Skin epidermis (tissue), 12 donors: ENCODE results near the gene C22orf31.
"Not testable (repeated sequence)": the region's sequence is repeated elsewhere in the genome, so short reads cannot be mapped to it uniquely, and the experiment has no call there.

Experiments
- H3K27ac ChIP-seq, 21 experiments: fragments of 200-600 bp; sonication (generic) in 11 of 21; one replicate each; pipeline ENCODE4 v1.5.0; 2020; ENCODE audit warnings: mild to moderate bottlenecking in 3 of 21, inconsistent platforms in 2 of 21, moderate library complexity in 2 of 21
- H3K4me3 ChIP-seq, 7 experiments: fragments of 200-600 bp; sonication (generic) in 2 of 7; one replicate each; pipeline ENCODE4 v1.5.0; 2020; ENCODE audit warnings: inconsistent platforms in 2 of 7, mild to moderate bottlenecking in 2 of 7, moderate library complexity in 1 of 7

Gene C22orf31

DNA sequence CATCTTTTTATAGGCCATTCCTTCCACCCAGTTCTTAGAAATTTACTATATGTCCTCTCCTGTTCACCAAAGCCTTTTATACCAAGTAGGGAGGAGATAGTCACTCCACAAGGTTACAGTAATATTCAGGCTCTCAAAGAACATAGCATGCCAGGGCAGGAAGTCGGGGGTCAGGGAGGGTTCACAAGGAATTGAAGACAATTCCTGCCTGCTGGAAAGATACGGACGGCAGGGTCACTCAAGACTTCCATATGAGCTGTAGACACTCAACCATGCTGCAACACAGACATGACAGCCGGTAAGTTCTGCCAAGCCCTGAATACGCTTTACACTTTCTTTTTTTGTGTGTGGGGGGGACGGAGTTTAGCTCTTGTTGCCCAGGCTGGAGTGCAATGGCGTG is 700 bp downstream of the C22orf31 start:
- no peak overlapping the region for H3K4me3 ChIP-seq

DNA sequence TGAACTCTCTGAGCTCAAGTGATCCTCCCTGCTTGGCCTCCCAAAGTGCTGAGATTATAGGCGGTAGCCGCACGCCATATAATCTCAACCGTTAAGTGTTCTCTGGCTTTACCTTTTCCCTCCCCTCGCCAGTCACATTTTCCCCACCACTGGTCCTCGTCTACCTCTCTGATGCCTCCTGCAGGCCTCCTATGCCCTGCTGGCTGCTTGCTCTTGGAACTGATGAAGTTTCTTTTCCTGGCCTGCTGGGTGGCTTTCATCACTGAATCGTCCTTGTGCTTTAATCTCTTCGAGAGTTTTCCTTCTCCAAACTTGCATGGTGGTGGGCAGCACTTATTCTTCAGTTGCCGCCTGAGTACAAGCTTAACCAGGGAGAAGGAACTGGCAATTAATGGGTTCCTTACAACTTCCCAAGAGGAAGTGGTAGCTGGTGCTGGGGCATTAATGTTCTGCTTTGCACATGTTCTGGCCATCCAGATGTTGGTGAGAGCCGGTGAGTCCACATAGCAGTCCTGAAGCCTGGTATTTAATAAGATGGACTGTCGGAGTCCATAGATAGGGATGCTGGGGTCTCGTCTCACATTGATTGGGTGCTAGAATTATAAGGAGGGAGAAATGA is 1.3 kb downstream of the C22orf31 start:
- H3K27ac ChIP-seq = no peak overlapping the region
- no peak overlapping the region for H3K4me3 ChIP-seq

More for the DNA sequence above, 700 bp downstream of the C22orf31 start:
- H3K27ac ChIP-seq = no peak overlapping the region

GRCh38 chr22:29056472-29056871 is 5.2 kb downstream of the C22orf31 start:
- Histone ChIP-seq H3K27ac (no peak overlapping the region), H3K4me3 (no peak overlapping the region)

DNA sequence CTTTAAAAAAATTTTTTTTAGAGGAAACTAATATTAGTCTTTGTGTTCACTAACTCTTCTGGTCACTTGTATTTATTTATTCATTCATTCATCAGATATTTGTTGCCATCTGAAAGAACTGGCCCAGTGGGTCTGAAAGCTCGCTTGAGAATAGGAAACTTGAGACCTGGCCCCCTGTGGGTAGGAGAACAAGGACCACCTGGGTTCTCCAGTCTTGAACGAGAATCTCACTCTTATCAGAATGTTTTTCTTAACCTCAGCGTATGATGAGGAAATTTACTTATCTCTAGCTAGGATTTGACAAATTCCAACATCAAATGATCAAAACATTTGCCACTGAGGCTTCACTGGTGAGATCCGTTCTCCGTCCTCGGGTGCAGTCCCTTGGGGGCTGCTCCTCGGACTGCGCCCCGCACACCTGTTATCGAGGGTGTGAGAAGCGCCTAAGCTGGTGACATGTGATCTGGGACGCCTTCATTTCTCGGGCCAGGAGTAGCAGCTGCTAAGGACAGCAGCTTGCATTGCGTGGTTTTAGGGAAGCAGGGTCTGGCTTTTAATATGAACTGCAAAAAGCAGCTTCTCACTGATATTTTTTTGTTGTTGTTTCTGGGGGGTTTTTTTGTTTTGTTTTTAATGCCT is 6.3 kb downstream of the C22orf31 start:
- H3K27ac ChIP-seq = no peak overlapping the region

GRCh38 chr22:29054251-29054767 is 7.3 kb downstream of the C22orf31 start:
- Histone ChIP-seq H3K4me3 (no peak overlapping the region), H3K27ac (no peak overlapping the region)

More for the DNA sequence above, 6.3 kb downstream of the C22orf31 start:
- no peak overlapping the region for H3K4me3 ChIP-seq

- H3K4me3 ChIP-seq = no peak overlapping the region
- H3K27ac ChIP-seq = no peak overlapping the region
Measured at GRCh38 chr22:29053048-29053702, 8.5 kb downstream of the C22orf31 start.

- no peak overlapping the region for H3K4me3 ChIP-seq
- H3K27ac ChIP-seq = no peak overlapping the region
Measured at GRCh38 chr22:29050457-29050856, 11.2 kb downstream of the C22orf31 start.

DNA sequence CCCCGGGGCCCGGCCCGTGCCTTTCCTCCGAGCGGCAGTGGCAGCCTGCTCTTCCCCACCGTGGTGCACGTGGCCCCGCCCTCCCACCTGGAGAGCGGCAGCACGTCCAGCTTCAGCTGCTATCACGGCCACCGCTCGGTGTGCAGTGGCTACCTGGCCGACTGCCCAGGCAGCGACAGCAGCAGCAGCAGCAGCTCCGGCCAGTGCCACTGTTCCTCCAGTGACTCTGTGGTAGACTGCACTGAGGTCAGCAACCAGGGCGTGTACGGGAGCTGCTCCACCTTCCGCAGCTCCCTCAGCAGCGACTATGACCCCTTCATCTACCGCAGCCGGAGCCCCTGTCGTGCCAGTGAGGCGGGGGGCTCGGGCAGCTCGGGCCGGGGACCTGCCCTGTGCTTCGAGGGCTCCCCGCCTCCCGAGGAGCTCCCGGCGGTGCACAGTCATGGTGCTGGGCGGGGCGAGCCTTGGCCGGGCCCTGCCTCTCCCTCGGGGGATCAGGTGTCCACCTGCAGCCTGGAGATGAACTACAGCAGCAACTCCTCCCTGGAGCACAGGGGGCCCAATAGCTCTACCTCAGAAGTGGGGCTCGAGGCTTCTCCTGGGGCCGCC is 11.9 kb downstream of the C22orf31 start:
- no peak overlapping the region for H3K27ac ChIP-seq
- H3K4me3 ChIP-seq = no peak overlapping the region

DNA sequence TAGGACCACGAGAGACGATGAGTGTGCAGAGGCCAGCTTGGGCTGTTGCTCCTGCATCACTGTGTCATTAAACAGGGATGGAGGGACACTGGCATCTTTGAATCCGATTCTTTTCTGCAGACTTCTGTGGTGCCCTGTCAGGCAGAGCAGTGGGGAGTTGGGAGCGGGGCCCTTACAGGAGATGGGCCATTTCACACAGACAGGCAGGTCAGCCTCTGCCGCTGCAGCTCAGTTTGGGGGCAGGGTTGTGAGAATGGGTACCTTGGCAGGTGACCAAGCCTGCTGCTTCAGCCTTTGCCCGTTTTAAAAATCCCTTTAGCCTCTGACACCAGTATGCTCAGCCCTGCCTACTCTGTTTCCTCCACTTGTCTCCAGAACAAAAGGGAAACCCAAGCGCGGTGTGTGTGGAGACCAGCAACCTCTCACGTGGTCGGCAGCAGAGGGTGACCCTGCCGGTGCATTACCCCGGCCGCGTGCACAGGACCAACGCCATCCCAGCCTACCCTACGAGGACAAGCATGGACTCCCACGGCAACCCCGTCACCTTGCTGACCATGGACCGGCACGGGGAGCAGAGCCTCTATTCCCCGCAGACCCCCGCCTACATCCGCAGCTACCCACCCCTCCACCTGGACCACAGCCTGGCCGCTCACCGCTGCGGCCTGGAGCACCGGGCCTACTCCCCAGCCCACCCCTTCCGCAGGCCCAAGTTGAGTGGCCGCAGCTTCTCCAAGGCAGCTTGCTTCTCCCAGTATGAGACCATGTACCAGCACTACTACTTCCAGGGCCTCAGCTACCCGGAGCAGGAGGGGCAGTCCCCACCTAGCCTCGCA is 12.6 kb downstream of the C22orf31 start:
- Histone ChIP-seq H3K4me3 (no peak overlapping the region), H3K27ac (no peak overlapping the region)

- H3K4me3 ChIP-seq = no peak overlapping the region
- H3K27ac ChIP-seq = peak overlapping the region in 20 of 21 experiments; percentile 18 to 85 (median 63)
Measured at GRCh38 chr22:29044657-29045176, 16.9 kb downstream of the C22orf31 start.

DNA sequence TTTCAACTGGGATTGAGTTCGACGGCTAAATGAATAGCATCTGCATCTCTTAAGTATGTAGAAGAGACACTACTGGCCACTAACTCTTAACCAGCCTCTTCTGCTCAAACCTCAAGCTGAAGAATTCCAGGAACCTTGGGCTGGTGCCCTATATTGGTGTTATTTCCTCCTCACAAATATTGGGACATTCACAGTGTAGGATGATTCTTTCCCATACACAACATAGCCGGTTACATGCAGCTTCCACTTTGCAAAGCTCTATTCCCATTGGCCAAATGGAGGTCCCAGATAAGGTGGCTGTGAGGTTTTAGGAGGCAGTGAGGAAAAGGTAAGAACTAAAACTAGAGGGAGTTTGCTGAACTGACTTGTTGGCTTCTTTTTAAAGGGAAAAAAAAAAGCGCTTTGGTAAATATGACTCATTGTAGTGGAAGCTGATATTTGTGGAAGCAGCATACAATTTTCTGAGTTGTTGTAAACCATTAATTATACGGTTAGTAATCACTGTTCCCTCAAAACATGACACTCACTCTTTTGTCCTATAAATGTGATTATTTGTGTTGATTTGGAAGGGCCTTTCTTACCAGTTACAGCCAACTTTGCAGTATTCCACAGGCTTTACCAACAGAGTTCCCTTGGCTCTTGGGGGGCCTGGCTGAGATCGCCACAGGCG is 17.6 kb downstream of the C22orf31 start:
- H3K27ac ChIP-seq = peak overlapping the region in 20 of 21 experiments; percentile 18 to 85 (median 63)

DNA sequence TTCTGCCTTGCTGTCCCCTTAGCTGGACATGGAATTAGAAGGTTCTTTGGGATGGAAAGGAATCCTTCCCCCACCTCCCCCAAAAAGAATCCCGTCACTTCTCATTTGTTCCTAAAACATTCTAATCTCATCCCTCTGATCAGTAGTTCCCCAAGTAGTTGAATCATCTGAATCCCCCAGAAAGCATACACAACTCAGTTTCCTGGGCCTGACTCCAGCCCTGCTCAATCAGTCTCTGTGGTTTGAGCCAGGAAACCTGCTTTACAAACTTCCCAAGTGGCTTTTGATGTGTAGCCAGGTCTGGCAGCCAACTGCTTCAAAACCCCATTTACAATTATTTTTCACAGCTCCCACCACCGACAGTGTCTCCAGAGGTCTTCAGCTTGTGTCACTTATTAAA is 20.2 kb downstream of the C22orf31 start:
- Histone ChIP-seq H3K27ac (peak overlapping the region in 1 of 21 experiments; percentile 10), H3K4me3 (no peak overlapping the region)

More for the DNA sequence above, 17.6 kb downstream of the C22orf31 start:
- no peak overlapping the region for H3K4me3 ChIP-seq

DNA sequence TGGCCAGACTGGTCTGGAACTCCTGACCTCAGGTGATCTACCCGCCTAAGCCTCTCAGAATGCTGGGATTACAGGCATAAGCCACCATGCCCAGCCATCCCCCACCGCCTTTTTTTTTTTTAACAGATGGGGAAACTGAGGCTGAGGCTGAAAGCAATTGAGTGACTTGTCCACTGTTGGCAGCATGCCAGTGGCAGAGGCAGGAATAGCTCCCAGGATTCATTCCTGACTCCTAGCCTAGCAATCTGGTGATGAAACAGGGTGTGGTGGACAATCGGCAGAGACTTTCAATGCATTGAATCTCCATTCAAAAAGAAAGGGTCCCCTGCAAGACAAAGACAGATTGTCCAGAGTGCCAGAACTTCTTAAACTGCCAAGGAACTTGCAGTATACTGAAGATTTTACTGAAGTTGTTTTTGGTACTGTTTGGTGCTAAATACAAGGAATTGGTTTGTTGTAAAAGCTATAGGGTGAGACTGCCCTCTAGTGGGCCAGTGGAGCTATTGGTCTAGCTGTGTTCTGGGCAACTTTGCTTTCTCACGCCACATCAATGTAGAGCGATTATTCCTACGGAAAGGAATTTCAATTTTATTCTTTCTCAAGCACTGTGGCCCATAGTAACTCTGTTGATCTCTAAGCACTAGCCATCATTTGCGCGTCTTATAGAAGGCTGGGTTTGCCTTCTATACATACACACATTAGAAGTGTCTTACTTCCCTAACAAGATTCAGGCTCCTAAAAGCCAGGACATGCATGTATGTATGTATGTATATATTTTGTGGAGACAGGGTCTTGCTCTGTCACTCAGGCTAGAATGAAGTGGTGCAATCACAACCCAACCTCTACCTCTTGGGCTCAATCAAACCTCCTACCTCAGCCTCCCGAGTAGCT is 21.0 kb downstream of the C22orf31 start:
- no peak overlapping the region for H3K4me3 ChIP-seq
- H3K27ac ChIP-seq = peak overlapping the region in 2 of 21 experiments; percentile 10 to 15

DNA sequence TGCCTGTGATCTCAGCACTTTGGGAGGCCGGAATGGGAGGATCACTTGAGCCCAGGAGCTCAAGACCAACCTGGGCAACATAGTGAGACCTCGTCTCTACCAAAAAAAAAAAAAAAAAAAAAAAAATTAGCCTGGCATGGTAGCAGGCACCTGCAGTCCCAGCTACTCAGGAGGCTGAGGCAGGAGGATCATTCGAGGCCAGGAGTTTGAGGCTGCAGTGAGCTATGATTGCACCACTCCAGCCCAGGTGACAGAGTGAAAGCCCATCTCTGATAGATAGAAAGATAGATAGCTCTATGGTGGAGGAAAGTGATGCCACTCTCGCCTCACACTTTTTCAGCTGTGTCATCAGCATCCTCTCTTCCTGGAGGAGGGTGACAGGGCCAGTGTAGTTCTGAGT is 21.9 kb downstream of the C22orf31 start:
- H3K4me3 ChIP-seq, H3K27ac ChIP-seq: not testable (repeated sequence)

DNA sequence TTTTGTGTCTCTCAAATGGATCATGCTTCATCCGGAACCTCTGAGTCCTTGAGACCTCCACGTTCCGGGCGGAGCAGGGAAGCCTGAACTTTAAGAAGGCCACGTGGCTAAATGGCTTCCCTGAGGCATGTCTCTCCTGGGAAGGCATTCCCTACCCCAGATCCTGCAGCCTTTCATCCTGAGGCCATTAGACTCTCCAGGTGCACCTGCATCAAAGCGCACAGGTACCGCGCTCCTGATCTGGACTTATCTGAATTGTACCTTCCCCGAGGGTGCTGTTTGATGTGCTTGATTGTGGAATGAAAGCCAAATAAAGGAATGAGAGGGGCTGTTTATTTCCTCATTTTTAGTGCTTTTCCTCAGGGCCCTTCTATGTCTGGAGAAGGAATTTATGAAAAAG is 22.5 kb downstream of the C22orf31 start:
- H3K4me3 ChIP-seq = no peak overlapping the region
- H3K27ac ChIP-seq = no peak overlapping the region

DNA sequence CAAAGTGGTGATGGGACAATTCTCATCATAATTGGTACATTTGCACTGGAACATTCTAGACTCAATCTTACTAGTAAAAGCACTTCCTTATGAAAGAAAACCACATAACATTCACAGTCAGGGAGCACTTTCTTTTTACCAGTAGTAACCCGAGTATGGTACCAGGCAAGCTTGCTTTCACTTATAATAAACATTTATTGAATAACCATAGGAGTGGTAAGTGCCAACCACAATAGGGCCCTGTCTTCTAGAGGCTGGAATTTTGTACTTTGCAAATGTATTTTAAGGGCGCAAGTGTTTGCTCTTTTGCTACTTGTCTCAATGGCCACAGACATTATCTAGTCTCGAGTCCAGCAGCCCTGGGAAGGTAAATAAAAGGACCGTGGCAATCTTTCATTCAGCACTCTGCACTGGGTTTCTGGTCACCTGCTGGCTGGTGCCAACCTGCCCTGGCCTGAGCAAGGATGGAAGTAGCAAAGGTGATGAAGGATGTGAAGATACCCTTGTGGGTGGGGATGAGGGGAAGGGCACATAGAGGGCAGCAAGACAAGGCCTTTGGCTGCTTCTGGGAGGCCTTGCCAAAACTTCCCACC is 24.2 kb downstream of the C22orf31 start:
- no peak overlapping the region for H3K27ac ChIP-seq
- H3K4me3 ChIP-seq = no peak overlapping the region

GRCh38 chr22:29032584-29032983 is 29.0 kb downstream of the C22orf31 start:
- no peak overlapping the region for H3K4me3 ChIP-seq

More at GRCh38 chr22:29032584-29032983, 29.0 kb downstream of the C22orf31 start:
- peak overlapping the region in 14 of 21 experiments; percentile 14 to 88 (median 77) for H3K27ac ChIP-seq
